Right renal cortex interstitium (tissue), 3 donors: ENCODE results near the gene PCBP4. TPM values are rescaled to one million over a fixed set of nuclear protein-coding genes. Genes with fewer than 3 reads are reported as not detected.

Experiments
- DNase-seq, 3 donors: peaks; one replicate each; pipeline ENCODE4 v3.0.0-alpha.2; 2013; ENCODE audit warnings: low read depth in 3 of 3, low spot score in 2 of 3
- polyA plus RNA-seq, 3 donors: library from polyadenylated mRNA; unstranded; fragments of 120-200 nt; gene quantifications; one replicate each; pipeline ENCODE4 v1.2.1, GENCODE V29; 2013; ENCODE audit not compliant: insufficient read length in 3 of 3

Gene PCBP4
- polyA plus RNA-seq, 3 donors = 47.8 to 51.4 (median 49.5) TPM

- DNase-seq = no peak
These were observed 8.0 kb upstream of the PCBP4 start, which contains the start of gene ABHD14A for GRCh38 chr3:51974963-51975851. Gene ABHD14A, plus strand, starts transcription at chr3:51975064. Its CDS starts 72 bp downstream, at chr3:51975136.

- DNase-seq = no peak
These were observed 7.2 kb upstream of the PCBP4 start for GRCh38 chr3:51974277-51974962.

- DNase-seq = no peak
These were observed 4.1 kb upstream of the PCBP4 start for GRCh38 chr3:51971350-51971749.

GRCh38 chr3:51970606-51971300 is 3.5 kb upstream of the PCBP4 start:
- no peak for DNase-seq

GRCh38 chr3:51969841-51970240 is 2.6 kb upstream of the PCBP4 start:
- no peak for DNase-seq

- DNase-seq = no peak
These were observed 1.8 kb upstream of the PCBP4 start for GRCh38 chr3:51968883-51969678.

- no peak for DNase-seq
These were observed 1.0 kb upstream of the PCBP4 start for GRCh38 chr3:51968170-51968775.

GRCh38 chr3:51966922-51967383 is 301 bp downstream of the PCBP4 start:
- no peak for DNase-seq

GRCh38 chr3:51966486-51966885 is 768 bp downstream of the PCBP4 start:
- DNase-seq = no peak

- DNase-seq = no peak
These were observed 1.2 kb downstream of the PCBP4 start for GRCh38 chr3:51966016-51966415.

- DNase-seq = no peak
These were observed 2.7 kb downstream of the PCBP4 start for GRCh38 chr3:51964521-51964920.

GRCh38 chr3:51963951-51964451 is 3.3 kb downstream of the PCBP4 start:
- DNase-seq = no peak

GRCh38 chr3:51962854-51963530 is 4.3 kb downstream of the PCBP4 start:
- DNase-seq = no peak

GRCh38 chr3:51961602-51962569 is 5.4 kb downstream of the PCBP4 start:
- no peak for DNase-seq

- no peak for DNase-seq
These were observed 6.2 kb downstream of the PCBP4 start for GRCh38 chr3:51961011-51961410.

GRCh38 chr3:51960386-51960785 is 6.9 kb downstream of the PCBP4 start:
- DNase-seq = no peak

- DNase-seq = no peak
These were observed 7.6 kb downstream of the PCBP4 start for GRCh38 chr3:51959651-51960050.
